OCI-LY3 (cell line): ENCODE results near the gene HTT.

Experiments
- CTCF ChIP-seq: fragments of 200-600, 300-600 bp; sonication (generic); IDR thresholded peaks from 2 replicates; pipeline ENCODE4 v1.5.1; 2014; ENCODE audit warnings: antibody characterized with exemption, low read length, low read depth
- EZH2phosphoT487 ChIP-seq: fragments of 200-600 bp; shearing (Covaris generic); IDR thresholded peaks from 2 replicates; pipeline ENCODE4 v1.6.1; 2018; ENCODE audit warnings: antibody characterized with exemption, mixed run types, low read depth

GRCh38 chr4:3121596-3121995 is 47.1 kb downstream of the HTT start:
- no peak for TF ChIP-seq CTCF
- no peak for TF ChIP-seq EZH2phosphoT487
